Measurements from ENCODE around the gene AADACL4. TPM values are rescaled to one million over a fixed set of nuclear protein-coding genes. Genes with fewer than 3 reads are reported as not detected.

The AADACL4 gene
- total RNA-seq, 1 donor, result not detected

DNA sequence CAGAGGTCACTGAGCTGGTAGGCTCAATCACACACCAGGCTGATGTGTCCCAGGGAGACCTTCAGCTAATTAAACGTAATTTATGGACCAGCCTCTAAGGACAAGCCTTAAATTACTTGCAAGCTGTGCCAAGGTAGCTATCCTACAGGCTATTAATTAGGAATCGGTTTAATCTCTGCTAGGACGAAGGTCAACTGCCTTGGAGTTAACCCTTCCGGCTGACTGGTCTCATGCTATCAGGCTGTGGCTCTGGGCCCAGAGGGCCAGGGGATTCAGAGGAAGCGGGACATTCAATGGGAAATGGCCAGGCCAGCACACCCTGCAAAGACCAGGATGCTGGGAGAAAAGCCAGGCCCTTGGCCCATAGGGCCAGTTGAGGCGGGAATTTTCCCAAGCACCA, 44.9 kb upstream of the AADACL4 start:
- TF ChIP-seq, protein P1, sequence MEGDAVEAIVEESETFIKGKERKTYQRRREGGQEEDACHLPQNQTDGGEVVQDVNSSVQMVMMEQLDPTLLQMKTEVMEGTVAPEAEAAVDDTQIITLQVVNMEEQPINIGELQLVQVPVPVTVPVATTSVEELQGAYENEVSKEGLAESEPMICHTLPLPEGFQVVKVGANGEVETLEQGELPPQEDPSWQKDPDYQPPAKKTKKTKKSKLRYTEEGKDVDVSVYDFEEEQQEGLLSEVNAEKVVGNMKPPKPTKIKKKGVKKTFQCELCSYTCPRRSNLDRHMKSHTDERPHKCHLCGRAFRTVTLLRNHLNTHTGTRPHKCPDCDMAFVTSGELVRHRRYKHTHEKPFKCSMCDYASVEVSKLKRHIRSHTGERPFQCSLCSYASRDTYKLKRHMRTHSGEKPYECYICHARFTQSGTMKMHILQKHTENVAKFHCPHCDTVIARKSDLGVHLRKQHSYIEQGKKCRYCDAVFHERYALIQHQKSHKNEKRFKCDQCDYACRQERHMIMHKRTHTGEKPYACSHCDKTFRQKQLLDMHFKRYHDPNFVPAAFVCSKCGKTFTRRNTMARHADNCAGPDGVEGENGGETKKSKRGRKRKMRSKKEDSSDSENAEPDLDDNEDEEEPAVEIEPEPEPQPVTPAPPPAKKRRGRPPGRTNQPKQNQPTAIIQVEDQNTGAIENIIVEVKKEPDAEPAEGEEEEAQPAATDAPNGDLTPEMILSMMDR (IDR thresholded peaks at IDR 0.05; ENCODE audit: insufficient read depth, low read length), result no peak
- no peak for DNase-seq (ENCODE audit: low read depth)
- no peak overlapping the region for H3K4me3 ChIP-seq (ENCODE audit: low read depth, low read length)

DNA sequence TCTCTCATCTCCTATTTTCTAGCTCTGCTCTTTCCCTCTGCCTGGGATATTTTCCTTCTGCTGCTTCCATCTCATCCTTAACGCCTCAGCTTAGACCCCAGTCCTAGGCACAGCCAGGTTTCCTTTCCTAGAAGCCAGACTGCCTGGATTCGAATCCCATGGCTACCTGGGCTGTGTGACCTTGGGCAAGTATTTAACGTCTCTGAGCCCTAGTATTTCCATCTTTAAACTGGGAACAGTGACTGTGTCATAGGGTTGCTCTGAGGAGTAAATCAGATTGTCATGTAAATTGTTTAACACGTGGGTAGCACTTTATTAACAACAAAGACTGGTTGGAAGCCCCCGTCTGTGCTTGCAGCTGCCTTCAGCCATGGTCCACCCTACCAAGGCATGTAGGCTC, 44.2 kb upstream of the AADACL4 start:
- no peak overlapping the region for H3K4me3 ChIP-seq (ENCODE audit: low read depth, low read length)
- DNase-seq (ENCODE audit: low read depth), result no peak
- TF ChIP-seq, protein P1 (IDR thresholded peaks at IDR 0.05; ENCODE audit: insufficient read depth, low read length), result no peak

DNA sequence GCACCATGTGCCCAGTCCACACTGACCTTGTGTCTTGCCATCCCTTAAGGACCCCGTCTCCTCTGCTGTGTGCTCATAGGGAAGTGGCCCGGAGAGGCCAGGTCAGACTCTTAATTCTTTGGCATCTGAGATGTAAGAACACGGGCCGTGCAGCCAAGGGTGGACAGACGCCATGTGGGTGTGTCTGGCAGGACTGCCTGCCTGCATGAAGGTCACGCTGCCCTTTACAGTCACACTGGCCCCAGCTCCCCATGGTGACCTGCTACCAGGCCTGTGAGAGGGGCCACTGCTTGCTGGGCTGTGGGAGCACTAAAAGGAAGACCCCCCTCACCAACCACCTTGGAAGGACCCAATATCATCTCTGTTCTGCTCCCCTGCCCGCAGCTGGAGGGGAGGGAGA, 43.5 kb upstream of the AADACL4 start:
- TF ChIP-seq, protein P1 (IDR thresholded peaks at IDR 0.05; ENCODE audit: insufficient read depth, low read length), result no peak
- no peak overlapping the region for H3K4me3 ChIP-seq (ENCODE audit: low read depth, low read length)
- DNase-seq (ENCODE audit: low read depth), result peak; percentile 51

DNA sequence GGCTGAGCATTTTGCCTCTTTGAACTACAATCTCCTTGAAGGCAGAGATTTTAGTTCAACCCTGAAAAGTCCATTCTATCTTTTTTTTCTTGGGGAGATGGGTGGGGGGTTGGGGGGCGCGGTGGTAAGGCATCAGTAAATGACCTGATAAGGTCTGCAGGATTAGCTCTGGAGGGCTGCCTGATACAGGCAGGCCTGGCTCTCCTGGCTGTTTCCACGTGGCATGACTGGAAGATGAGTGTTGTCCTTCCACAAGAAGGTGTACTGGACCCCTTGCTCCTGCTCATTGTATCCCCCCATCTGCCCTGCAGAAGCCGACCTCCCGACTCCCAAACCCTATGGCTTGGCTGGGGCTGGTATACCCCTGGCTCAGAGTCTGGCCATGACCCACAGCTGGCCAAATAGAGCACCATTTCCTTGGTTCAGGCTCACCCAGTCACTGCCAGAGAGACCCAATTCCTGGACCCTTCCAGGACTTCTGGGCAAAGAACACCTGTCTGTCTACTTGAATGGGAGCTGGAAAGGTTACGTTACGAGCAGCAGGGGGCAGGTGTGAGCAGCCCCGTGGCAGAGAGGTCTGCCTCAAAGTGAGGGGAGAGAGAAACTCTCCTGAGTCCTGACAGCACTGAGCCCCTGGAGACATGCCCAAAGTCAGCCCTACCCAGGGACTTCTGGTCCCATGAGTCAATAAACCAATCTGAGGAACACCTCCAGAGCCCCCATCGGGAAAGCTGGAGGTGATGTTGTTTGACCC, 42.8 kb upstream of the AADACL4 start:
- no peak overlapping the region for H3K4me3 ChIP-seq (ENCODE audit: low read depth, low read length)
- DNase-seq (ENCODE audit: low read depth), result peak; percentile 51
- TF ChIP-seq, protein P1 (IDR thresholded peaks at IDR 0.05; ENCODE audit: insufficient read depth, low read length), result peak; percentile 47

DNA sequence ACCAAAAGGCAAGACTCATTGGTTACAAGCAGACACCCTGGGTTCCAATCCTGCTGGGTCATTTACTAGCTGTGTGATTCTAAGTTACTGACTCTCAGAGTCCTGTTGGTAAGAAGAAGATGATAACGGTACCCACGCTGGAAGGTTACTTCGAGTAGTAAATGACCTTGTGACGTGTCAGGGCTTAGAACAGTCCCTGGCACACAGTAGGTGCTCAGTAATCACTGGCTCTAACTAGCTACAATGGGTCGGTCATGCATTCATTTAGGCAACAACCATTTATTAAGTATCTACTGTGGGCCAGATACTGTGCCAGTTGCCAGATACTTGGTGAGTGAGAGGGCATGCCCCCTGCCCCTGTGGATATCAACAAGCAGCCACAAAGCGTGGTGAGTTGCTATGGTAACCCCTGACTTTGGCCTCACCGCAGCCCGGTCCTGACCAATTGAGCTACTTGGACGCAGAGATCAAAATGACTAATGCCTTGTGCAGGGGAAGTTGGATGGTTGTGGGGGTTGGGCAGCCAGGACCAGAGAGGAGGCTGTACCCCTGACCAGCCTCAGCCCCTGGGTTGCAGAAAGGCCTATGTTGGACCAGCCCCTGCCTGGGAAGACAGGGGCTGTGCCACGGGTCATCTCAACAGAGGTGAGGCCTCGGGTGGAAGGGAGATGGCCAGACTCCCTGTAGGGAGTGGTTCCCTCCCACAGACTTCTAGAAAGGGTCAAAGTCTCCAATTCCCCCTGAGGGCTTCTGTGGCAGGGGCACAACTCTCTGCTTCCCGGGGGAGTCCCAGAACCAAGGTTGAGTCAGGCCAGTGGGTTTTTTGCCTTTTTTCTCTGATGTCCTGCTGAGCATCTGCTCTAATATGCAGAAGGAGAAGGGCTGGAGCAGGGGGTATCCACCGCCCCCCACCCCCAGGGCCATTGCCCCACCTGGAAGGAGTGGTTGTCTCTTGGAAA, 41.9 kb upstream of the AADACL4 start:
- TF ChIP-seq, protein P1 (IDR thresholded peaks at IDR 0.05; ENCODE audit: insufficient read depth, low read length), result no peak
- peak; percentile 97 for DNase-seq (ENCODE audit: low read depth)
- H3K4me3 ChIP-seq (ENCODE audit: low read depth, low read length), result no peak overlapping the region

DNA sequence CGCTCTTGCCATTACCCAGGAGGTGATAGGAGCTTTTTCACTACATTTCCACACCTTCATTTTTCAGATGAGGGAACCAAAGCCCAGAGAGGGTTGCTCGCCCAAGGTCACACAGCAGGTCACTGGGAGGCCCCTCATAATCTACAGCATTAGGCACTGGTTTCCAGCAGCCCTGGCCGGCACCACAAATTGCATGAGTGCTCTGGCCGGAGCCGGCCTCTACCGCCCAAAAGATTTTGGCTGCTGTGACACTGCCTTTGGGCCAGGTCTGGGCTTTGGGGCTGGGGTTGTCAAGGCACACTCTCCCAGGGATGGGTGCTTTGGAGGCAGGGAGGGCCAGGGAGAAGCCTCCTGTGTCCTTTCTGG, 41.2 kb upstream of the AADACL4 start:
- DNase-seq (ENCODE audit: low read depth), result no peak
- H3K4me3 ChIP-seq (ENCODE audit: low read depth, low read length), result no peak overlapping the region
- TF ChIP-seq, protein P1 (IDR thresholded peaks at IDR 0.05; ENCODE audit: insufficient read depth, low read length), result no peak

All from fibroblast of the aortic adventitia (primary cell).